Skin epidermis (tissue), 12 donors: ENCODE measurements around the gene PXMP2.
A peak's percentile ranks its signal among the peaks of the same experiment; 100 is the strongest.

Experiments used
- H3K27ac ChIP-seq, 21 experiments: fragments of 200-600 bp; sonication (generic) in 11 of 21; one replicate each; pipeline ENCODE4 v1.5.0; 2020; ENCODE audit warnings: mild to moderate bottlenecking in 3 of 21, inconsistent platforms in 2 of 21, moderate library complexity in 2 of 21
- H3K4me3 ChIP-seq, 7 experiments: fragments of 200-600 bp; sonication (generic) in 2 of 7; one replicate each; pipeline ENCODE4 v1.5.0; 2020; ENCODE audit warnings: inconsistent platforms in 2 of 7, mild to moderate bottlenecking in 2 of 7, moderate library complexity in 1 of 7

Gene PXMP2

DNA sequence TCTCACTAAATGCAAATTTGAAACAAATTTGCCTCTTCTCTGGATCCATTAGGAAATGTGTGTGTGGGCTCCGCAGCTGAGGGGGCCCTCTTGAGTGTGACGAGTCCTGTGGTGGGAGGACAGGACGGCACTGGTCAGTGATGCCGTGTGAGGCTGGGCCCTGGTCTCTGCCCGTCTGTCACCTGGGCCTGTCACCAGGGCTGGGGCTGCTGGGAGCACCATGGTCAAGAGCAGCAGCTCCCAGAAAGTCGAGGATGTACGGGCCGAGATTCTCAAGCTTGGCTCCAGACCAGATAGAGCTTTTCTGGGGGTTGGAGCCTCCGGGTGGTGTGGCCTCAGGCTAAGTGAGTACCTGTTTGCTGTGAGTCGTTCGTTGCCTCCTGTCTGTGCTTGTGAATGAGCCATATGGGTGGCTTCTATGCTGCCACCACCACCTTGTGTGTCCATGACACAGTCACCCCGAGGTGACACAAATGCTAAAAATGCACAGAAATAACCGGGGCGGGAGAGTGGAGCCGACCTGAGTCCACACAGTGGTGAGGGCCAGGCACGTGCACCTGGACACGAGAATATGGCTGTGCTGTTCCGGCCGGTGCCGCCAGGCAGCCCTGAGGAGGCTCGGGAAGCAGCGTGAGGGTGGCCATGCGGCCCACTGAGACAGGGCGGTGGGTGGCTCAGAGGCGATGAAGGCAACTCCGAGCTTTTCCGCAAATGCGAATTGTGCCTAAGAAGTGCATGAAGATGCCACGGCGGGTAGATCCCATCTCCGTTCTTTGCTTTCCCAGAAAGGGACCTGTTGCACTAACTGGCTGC, 32.0 kb downstream of the PXMP2 start:
- Histone ChIP-seq H3K4me3 (no peak overlapping the region), H3K27ac (no peak overlapping the region)

GRCh38 chr12:132719954-132720324, 32.6 kb downstream of the PXMP2 start:
- no peak overlapping the region for H3K27ac ChIP-seq
- no peak overlapping the region for H3K4me3 ChIP-seq

GRCh38 chr12:132720606-132721345, 33.4 kb downstream of the PXMP2 start:
- no peak overlapping the region for H3K27ac ChIP-seq
- H3K4me3 ChIP-seq: no peak overlapping the region

GRCh38 chr12:132723015-132723763, 35.8 kb downstream of the PXMP2 start:
- Histone ChIP-seq H3K27ac (no peak overlapping the region), H3K4me3 (no peak overlapping the region)

GRCh38 chr12:132723764-132724140, 36.4 kb downstream of the PXMP2 start:
- H3K27ac ChIP-seq: peak overlapping the region in 1 of 21 experiments; percentile 42
- H3K4me3 ChIP-seq: no peak overlapping the region

DNA sequence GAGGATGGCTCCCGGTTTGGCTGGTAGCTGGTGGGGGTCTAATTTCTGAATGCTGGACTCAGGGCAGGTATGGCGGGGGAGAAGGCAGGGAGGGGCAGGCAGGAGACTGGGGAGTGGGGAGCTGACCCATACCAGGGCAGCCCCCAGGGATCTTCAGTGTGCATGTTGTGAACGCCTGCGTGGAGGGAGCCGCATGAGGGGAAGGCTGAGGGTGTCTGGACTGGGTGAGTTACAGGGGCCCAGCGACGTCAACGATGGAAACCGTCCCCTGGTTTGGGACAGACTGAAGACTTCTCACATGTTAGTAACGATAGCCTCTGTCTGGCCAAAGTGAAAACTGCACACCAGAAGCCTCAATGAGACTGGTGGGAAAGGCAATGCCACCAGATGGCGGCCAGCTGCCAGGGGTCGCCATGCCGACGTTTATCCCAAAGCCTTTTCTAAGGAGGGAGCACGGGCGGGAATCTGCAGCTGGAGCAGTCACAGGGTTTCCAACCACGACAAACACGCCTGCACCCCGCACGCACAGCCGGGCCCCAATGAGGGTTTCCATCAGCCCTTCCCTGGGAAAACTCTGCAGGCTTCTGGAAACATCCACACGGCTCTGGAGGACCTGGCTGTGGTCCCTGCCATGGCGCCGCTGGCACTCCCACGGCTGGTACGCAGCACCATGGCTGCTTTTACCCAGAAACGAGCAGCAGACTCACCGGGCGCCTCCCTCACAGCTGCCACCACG, 37.3 kb downstream of the PXMP2 start:
- Histone ChIP-seq H3K27ac (no peak overlapping the region), H3K4me3 (no peak overlapping the region)

DNA sequence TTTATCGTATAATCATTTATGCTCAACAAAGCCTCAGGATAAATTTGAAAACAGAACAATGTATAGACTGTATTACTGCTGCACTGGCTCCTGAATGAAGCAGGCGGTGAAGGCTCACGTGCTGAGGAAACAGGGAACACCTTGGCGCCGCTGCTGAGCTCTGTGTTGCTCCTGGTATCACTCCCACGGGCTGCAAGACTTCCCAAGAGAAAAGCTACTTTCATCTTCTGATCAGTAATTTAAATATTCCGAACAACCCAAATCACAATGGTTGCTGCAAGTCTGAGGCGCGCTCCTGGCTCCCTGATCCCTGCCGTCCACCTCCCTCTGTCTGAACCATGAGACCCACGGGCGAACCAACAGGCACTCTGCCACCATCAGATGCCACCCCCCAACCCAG, 39.0 kb downstream of the PXMP2 start:
- H3K4me3 ChIP-seq: no peak overlapping the region
- H3K27ac ChIP-seq: no peak overlapping the region

GRCh38 chr12:132727091-132727794, 39.9 kb downstream of the PXMP2 start:
- no peak overlapping the region for H3K27ac ChIP-seq
- H3K4me3 ChIP-seq: no peak overlapping the region

DNA sequence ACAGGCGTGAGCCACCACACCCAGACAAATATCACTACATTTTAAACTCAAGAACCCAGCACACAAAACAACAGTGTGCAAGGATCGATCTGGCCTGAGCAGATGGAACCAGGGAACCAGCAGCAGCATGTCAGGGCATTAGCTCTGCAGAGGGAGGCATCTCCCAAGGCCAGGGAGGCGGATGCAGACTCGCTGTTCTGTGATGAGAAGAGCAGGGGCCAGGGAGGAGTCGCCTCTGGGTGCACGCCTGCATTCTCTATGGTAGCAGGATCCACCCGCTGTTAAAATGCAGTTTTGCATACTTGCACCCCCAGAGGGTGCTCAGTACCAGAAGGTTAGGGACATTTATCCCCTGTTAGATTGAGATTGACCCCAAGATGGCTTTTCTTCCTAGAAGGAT, 41.1 kb downstream of the PXMP2 start:
- no peak overlapping the region for H3K27ac ChIP-seq
- H3K4me3 ChIP-seq: no peak overlapping the region

DNA sequence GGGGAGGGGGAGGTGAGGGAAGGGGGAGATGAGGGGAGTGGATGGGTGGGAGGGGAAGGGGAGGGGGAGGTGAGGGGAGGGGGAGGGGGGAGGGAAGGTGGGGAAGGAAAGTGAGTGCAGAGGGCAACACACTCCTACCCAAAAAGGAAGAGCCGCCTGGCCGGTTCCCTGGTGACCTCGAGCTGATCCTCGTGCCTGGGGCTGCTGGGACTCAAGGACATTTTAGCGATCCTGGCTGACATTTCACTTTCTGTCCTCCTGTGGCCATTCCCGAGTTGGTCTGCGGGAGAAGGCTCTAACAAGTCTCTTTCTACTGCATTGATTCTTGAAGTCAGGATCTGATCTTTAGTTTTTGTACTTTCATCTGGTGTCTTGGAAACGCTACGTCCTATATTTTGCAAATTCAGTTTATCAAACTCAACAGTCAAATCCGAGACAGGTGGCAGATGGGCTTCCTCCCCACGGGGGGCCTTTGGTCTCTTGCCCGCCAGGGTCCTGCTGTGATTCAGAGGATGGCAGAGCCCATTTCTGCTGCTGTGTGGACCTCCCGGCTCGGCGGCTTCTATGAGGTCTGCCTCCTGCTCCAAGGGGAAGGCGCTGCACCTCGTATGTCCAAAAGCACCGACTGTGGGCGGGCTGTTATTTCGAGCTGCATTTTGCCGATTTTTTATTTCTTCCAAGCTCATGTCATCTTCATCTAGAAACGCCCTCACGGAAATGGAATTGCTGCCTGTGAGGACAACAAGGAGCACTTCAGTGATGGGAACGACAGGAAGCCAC, 42.3 kb downstream of the PXMP2 start:
- H3K27ac ChIP-seq: no peak overlapping the region
- no peak overlapping the region for H3K4me3 ChIP-seq

GRCh38 chr12:132730353-132730752, 43.0 kb downstream of the PXMP2 start:
- Histone ChIP-seq H3K4me3 (no peak overlapping the region), H3K27ac (no peak overlapping the region)

GRCh38 chr12:132731574-132731973, 44.2 kb downstream of the PXMP2 start:
- H3K4me3 ChIP-seq: no peak overlapping the region
- no peak overlapping the region for H3K27ac ChIP-seq

- no peak overlapping the region for H3K27ac ChIP-seq
- H3K4me3 ChIP-seq: no peak overlapping the region
Measured at GRCh38 chr12:132734206-132734605, 46.8 kb downstream of the PXMP2 start.

DNA sequence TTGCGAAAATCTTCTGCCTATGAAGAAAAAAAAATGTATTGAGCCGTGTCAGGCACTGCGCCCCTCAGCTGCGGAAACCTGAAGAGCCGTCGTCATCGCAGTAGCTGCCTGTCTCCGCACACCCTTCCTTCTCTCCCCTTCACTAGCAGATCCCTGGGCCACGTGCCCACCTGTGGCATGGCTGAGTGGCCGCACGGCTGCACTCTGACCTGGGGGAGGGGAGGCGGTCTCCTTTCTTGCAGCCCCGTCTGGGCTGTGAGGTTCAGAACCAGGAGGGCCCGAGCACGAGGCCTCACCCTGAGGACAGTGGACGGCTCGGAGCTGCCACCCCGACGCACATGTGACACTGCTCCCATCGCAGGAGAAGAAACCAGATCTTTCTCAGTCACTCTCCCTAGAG, 48.1 kb downstream of the PXMP2 start:
- H3K4me3 ChIP-seq: no peak overlapping the region
- no peak overlapping the region for H3K27ac ChIP-seq

GRCh38 chr12:132736378-132736777, 49.0 kb downstream of the PXMP2 start:
- Histone ChIP-seq H3K27ac (no peak overlapping the region), H3K4me3 (no peak overlapping the region)

DNA sequence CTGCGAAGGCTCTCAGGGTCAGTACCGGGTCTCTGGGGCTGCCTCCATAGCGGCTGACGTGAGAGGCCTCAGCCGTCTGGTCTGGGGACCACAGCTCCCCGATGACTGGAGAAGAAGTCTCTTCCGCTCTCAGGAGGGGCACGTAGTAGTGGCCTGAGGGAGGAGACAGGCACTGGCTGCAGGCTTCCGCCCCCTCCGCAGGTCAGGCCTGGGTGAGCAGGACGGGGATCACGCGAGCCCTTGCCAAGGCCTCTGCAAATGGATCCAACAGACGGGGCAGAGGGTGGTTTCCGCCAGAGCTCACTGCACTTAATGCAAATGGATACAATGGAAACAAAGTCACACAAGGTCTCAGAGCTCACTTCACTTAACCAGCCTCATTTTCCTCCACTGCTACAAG, 49.5 kb downstream of the PXMP2 start:
- Histone ChIP-seq H3K4me3 (no peak overlapping the region), H3K27ac (no peak overlapping the region)

GRCh38 chr12:132739600-132740312, 52.4 kb downstream of the PXMP2 start:
- Histone ChIP-seq H3K4me3 (no peak overlapping the region), H3K27ac (no peak overlapping the region)

DNA sequence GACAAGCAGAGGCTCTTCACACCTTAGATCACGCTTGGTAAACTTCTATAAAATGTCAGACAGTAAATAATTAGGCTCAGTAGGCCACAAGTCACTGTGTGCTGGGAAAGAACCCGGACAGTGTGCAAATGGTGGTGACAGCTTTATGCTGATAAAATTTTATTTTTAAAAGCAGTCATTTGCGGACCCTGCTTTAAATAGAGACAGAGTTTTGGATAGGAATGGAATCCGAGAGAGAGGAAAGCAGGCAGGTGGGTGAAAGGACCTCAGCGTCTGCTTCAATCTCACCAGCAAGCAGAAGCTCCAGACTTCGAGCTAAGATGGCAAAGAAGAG, 52.9 kb downstream of the PXMP2 start:
- Histone ChIP-seq H3K4me3 (no peak overlapping the region), H3K27ac (no peak overlapping the region)
